HEK293 (cell line): Measurements from ENCODE around the gene FERMT1.

Experiments
- KLF8 ChIP-seq: fragments of 450-650 bp; formaldehyde crosslinking; IDR thresholded peaks from 2 replicates; pipeline ENCODE4 v1.5.1; 2016; ENCODE audit warnings: missing biosample characterization, missing genetic modification characterization
- MZF1 ChIP-seq: fragments of 450-650 bp; formaldehyde crosslinking; IDR thresholded peaks from 2 replicates; pipeline ENCODE4 v1.5.1; 2017; ENCODE audit warnings: missing biosample characterization, missing genetic modification characterization, borderline replicate concordance
- YY1 ChIP-seq: fragments of 450-650 bp; formaldehyde crosslinking; IDR thresholded peaks from 2 replicates; pipeline ENCODE4 v1.5.1; 2018; ENCODE audit warnings: missing biosample characterization, missing genetic modification characterization
- ZNF157 ChIP-seq: fragments of 450-650 bp; formaldehyde crosslinking; IDR thresholded peaks from 2 replicates; pipeline ENCODE4 v1.5.1; 2016; ENCODE audit warnings: missing biosample characterization, missing genetic modification characterization
- ZNF239 ChIP-seq: fragments of 450-650 bp; formaldehyde crosslinking; IDR thresholded peaks from 2 replicates; pipeline ENCODE4 v1.5.1; 2016; ENCODE audit warnings: missing biosample characterization, missing genetic modification characterization
- ZNF335 ChIP-seq: fragments of 450-650 bp; formaldehyde crosslinking; conservative IDR thresholded peaks from 2 replicates; pipeline ENCODE4 v1.5.1; 2016; ENCODE audit warnings: missing biosample characterization, missing genetic modification characterization
- ZNF549 ChIP-seq: fragments of 450-650 bp; IDR thresholded peaks from 2 replicates; pipeline ENCODE4 v1.5.1; 2018; ENCODE audit warnings: missing biosample characterization, missing genetic modification characterization, mild to moderate bottlenecking, inconsistent platforms, moderate library complexity
- ZNF561 ChIP-seq: fragments of 450-650 bp; IDR thresholded peaks from 2 replicates; pipeline ENCODE4 v1.5.1; 2018; ENCODE audit warnings: missing biosample characterization, missing genetic modification characterization, borderline replicate concordance
- ZNF596 ChIP-seq: fragments of 450-650 bp; IDR thresholded peaks from 2 replicates; pipeline ENCODE4 v1.5.0; 2018; ENCODE audit warnings: missing biosample characterization, mild to moderate bottlenecking, missing genetic modification characterization, moderate library complexity
- ZNF629 ChIP-seq: fragments of 450-650 bp; formaldehyde crosslinking; IDR thresholded peaks from 2 replicates; pipeline ENCODE4 v1.5.1; 2017; ENCODE audit warnings: missing biosample characterization, missing genetic modification characterization
- ZNF837 ChIP-seq: fragments of 450-650 bp; formaldehyde crosslinking; IDR thresholded peaks from 2 replicates; pipeline ENCODE4 v1.5.1; 2016; ENCODE audit warnings: missing biosample characterization, missing genetic modification characterization
- ZSCAN30 ChIP-seq: fragments of 450-650 bp; IDR thresholded peaks from 2 replicates; pipeline ENCODE4 v1.5.1; 2018; ENCODE audit warnings: missing biosample characterization, mild to moderate bottlenecking, missing genetic modification characterization, moderate library complexity
- TF ChIP-seq, protein P1 (sequence below): fragments of 450-650 bp; formaldehyde crosslinking; IDR thresholded peaks from 2 replicates; pipeline ENCODE4 v1.5.1; 2016; ENCODE audit warnings: missing biosample characterization, missing genetic modification characterization
- TF ChIP-seq, protein P2 (sequence below): fragments of 450-650 bp; formaldehyde crosslinking; IDR thresholded peaks from 2 replicates; pipeline ENCODE4 v1.5.1; 2016; ENCODE audit warnings: missing biosample characterization, missing genetic modification characterization

- TF ChIP-seq ZNF549 (tag by site-specific recombination) (no peak), ZNF157 (tag by site-specific recombination) (no peak), ZSCAN30 (tag by site-specific recombination) (no peak), ZNF561 (no peak), ZNF837 (tag by site-specific recombination) (no peak), KLF8 (no peak), ZNF596 (tag by site-specific recombination) (no peak), YY1 (tag by site-specific recombination) (no peak), ZNF629 (no peak), MZF1 (tag by site-specific recombination) (no peak), ZNF335 (tag by site-specific recombination) (no peak), ZNF239 (tag by site-specific recombination) (no peak)
- TF ChIP-seq, protein P1, sequence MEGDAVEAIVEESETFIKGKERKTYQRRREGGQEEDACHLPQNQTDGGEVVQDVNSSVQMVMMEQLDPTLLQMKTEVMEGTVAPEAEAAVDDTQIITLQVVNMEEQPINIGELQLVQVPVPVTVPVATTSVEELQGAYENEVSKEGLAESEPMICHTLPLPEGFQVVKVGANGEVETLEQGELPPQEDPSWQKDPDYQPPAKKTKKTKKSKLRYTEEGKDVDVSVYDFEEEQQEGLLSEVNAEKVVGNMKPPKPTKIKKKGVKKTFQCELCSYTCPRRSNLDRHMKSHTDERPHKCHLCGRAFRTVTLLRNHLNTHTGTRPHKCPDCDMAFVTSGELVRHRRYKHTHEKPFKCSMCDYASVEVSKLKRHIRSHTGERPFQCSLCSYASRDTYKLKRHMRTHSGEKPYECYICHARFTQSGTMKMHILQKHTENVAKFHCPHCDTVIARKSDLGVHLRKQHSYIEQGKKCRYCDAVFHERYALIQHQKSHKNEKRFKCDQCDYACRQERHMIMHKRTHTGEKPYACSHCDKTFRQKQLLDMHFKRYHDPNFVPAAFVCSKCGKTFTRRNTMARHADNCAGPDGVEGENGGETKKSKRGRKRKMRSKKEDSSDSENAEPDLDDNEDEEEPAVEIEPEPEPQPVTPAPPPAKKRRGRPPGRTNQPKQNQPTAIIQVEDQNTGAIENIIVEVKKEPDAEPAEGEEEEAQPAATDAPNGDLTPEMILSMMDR (tag by site-specific recombination): no peak
- TF ChIP-seq, protein P2, sequence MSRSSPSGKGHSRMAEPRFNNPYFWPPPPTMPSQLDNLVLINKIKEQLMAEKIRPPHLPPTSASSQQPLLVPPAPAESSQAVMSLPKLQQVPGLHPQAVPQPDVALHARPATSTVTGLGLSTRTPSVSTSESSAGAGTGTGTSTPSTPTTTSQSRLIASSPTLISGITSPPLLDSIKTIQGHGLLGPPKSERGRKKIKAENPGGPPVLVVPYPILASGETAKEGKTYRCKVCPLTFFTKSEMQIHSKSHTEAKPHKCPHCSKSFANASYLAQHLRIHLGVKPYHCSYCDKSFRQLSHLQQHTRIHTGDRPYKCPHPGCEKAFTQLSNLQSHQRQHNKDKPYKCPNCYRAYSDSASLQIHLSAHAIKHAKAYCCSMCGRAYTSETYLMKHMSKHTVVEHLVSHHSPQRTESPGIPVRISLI (tag by site-specific recombination): no peak
Measured at GRCh38 chr20:6074145-6074561, 48.7 kb downstream of the FERMT1 start.
